Measurements from ENCODE around the gene DCAF15.

DNA sequence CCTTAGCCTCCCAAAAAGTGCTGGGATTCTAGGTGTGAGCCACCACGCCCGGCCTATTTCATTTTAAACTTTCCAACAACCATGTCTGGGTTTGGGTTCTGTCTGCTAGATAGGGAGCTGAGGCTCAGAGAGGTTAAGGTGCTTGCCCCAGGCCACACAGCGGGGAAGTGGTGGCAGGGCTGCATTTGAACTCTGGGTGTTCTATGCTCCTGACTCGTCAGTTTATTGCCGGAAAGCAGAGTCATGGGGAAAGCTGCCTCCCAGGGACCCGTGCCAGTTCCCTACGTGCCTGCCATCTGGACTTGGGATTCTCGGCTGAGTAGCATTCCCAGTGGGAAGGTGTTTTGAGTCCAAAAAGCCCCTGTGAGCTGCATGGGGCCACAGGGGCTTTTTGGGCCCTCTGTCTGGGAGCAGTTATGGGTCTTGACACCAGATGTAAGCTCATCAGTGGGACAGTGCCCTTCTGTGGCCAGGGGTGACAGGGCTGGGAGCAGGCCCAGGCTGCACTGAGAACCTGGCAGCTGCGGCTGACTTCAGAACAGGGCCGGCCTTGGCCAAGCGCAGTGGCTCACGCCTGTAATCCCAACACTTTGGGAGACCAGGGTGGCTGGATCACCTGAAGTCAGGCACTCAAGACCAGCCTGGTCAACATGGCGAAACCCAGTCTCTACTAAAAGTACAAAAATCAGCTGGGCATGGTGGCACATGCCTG lies 42.9 kb downstream of the DCAF15 start:
- TF ChIP-seq NFIC (IDR thresholded peaks at IDR 0.05) (no peak), TAF1 (IDR thresholded peaks at IDR 0.05; ENCODE audit: low read depth) (no peak), EGR1 (IDR thresholded peaks at IDR 0.05) (no peak), CREB1 (IDR thresholded peaks at IDR 0.05; ENCODE audit: low read depth) (no peak), CEBPB (IDR thresholded peaks at IDR 0.05) (no peak)
- TF ChIP-seq, protein P1, sequence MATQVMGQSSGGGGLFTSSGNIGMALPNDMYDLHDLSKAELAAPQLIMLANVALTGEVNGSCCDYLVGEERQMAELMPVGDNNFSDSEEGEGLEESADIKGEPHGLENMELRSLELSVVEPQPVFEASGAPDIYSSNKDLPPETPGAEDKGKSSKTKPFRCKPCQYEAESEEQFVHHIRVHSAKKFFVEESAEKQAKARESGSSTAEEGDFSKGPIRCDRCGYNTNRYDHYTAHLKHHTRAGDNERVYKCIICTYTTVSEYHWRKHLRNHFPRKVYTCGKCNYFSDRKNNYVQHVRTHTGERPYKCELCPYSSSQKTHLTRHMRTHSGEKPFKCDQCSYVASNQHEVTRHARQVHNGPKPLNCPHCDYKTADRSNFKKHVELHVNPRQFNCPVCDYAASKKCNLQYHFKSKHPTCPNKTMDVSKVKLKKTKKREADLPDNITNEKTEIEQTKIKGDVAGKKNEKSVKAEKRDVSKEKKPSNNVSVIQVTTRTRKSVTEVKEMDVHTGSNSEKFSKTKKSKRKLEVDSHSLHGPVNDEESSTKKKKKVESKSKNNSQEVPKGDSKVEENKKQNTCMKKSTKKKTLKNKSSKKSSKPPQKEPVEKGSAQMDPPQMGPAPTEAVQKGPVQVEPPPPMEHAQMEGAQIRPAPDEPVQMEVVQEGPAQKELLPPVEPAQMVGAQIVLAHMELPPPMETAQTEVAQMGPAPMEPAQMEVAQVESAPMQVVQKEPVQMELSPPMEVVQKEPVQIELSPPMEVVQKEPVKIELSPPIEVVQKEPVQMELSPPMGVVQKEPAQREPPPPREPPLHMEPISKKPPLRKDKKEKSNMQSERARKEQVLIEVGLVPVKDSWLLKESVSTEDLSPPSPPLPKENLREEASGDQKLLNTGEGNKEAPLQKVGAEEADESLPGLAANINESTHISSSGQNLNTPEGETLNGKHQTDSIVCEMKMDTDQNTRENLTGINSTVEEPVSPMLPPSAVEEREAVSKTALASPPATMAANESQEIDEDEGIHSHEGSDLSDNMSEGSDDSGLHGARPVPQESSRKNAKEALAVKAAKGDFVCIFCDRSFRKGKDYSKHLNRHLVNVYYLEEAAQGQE (IDR thresholded peaks at IDR 0.05; ENCODE audit: low read depth) = no peak
- TF ChIP-seq, protein P2, sequence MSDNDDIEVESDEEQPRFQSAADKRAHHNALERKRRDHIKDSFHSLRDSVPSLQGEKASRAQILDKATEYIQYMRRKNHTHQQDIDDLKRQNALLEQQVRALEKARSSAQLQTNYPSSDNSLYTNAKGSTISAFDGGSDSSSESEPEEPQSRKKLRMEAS (IDR thresholded peaks at IDR 0.05) = no peak
